HL-60 (cell line): ENCODE results near the gene HS3ST5.
"Not testable (repeated sequence)": the region's sequence is repeated elsewhere in the genome, so short reads cannot be mapped to it uniquely, and the experiment has no call there.

Experiments used
- DNase-seq, 2 experiments: peaks; one replicate each; pipeline ENCODE4 v3.0.0-alpha.2; 2010 to 2020; ENCODE audit warnings: low read depth in 1 of 2, low spot score in 1 of 2
- H3K27ac ChIP-seq: fragments of 250-450 bp; sonication (Bioruptor Pico); replicated peaks from 2 replicates; pipeline ENCODE4 v1.5.1; 2020; ENCODE audit warnings: mild to moderate bottlenecking, moderate library complexity
- H3K27me3 ChIP-seq: fragments of 250-450 bp; sonication (Bioruptor Pico); 2 replicates; pipeline ENCODE4 v1.5.1; 2021; ENCODE audit warnings: mild to moderate bottlenecking, moderate library complexity; ENCODE audit not compliant: insufficient read depth, poor library complexity, severe bottlenecking
- H3K4me3 ChIP-seq: replicated peaks from 2 replicates; pipeline ENCODE4 v1.5.1; 2011; ENCODE audit warnings: mild to moderate bottlenecking, control low read depth, low read length; ENCODE audit not compliant: insufficient read depth
- GABPA ChIP-seq: IDR thresholded peaks from 2 replicates; pipeline ENCODE4 v1.6.1; 2012; ENCODE audit warnings: low read depth
- POLR2AphosphoS5 ChIP-seq: IDR thresholded peaks from 2 replicates; pipeline ENCODE4 v1.6.1; 2012; ENCODE audit warnings: low read depth
- SPI1 ChIP-seq: IDR thresholded peaks from 2 replicates; pipeline ENCODE4 v1.6.1; 2012; ENCODE audit warnings: low read depth, mild to moderate bottlenecking, borderline replicate concordance
- TF ChIP-seq, protein P1 (sequence below): IDR thresholded peaks from 2 replicates; pipeline ENCODE4 v1.6.1; 2012; ENCODE audit warnings: low read depth; ENCODE audit not compliant: insufficient replicate concordance
- TF ChIP-seq, protein P2 (sequence below): IDR thresholded peaks from one replicate; pipeline ENCODE4 v1.5.1; 2011; ENCODE audit warnings: low read length, control low read depth, inconsistent platforms; ENCODE audit not compliant: insufficient read depth

The HS3ST5 gene

DNA sequence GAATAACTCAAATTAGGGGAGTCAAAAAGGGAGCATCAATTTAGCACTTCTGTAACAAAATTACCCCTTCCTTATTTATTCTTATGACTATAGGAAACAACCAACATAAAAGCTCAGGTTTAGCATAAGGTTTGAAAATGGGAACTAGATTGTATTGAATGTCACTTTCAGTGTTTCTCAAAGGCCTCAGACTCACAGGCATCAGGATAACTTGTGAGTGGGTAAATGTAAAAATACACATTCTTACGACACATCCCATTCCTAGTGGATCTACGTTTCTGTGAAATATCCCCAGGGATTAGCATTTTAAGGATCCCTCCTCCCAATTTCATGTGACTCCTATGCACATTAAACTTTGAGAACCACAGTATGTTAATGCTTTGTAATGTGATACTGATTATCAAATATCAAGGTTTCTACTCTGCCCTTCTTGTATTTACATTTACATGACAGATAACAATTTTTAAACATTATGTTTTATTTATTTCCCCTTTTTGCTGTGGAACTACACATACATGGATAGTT lies 114.8 kb downstream of the HS3ST5 start:
- no peak overlapping the region for H3K27ac ChIP-seq
- H3K4me3 ChIP-seq, result no peak overlapping the region
- no peak for TF ChIP-seq GABPA
- TF ChIP-seq, protein P1, sequence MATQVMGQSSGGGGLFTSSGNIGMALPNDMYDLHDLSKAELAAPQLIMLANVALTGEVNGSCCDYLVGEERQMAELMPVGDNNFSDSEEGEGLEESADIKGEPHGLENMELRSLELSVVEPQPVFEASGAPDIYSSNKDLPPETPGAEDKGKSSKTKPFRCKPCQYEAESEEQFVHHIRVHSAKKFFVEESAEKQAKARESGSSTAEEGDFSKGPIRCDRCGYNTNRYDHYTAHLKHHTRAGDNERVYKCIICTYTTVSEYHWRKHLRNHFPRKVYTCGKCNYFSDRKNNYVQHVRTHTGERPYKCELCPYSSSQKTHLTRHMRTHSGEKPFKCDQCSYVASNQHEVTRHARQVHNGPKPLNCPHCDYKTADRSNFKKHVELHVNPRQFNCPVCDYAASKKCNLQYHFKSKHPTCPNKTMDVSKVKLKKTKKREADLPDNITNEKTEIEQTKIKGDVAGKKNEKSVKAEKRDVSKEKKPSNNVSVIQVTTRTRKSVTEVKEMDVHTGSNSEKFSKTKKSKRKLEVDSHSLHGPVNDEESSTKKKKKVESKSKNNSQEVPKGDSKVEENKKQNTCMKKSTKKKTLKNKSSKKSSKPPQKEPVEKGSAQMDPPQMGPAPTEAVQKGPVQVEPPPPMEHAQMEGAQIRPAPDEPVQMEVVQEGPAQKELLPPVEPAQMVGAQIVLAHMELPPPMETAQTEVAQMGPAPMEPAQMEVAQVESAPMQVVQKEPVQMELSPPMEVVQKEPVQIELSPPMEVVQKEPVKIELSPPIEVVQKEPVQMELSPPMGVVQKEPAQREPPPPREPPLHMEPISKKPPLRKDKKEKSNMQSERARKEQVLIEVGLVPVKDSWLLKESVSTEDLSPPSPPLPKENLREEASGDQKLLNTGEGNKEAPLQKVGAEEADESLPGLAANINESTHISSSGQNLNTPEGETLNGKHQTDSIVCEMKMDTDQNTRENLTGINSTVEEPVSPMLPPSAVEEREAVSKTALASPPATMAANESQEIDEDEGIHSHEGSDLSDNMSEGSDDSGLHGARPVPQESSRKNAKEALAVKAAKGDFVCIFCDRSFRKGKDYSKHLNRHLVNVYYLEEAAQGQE, result no peak
- TF ChIP-seq SPI1, result no peak
- TF ChIP-seq, protein P2, sequence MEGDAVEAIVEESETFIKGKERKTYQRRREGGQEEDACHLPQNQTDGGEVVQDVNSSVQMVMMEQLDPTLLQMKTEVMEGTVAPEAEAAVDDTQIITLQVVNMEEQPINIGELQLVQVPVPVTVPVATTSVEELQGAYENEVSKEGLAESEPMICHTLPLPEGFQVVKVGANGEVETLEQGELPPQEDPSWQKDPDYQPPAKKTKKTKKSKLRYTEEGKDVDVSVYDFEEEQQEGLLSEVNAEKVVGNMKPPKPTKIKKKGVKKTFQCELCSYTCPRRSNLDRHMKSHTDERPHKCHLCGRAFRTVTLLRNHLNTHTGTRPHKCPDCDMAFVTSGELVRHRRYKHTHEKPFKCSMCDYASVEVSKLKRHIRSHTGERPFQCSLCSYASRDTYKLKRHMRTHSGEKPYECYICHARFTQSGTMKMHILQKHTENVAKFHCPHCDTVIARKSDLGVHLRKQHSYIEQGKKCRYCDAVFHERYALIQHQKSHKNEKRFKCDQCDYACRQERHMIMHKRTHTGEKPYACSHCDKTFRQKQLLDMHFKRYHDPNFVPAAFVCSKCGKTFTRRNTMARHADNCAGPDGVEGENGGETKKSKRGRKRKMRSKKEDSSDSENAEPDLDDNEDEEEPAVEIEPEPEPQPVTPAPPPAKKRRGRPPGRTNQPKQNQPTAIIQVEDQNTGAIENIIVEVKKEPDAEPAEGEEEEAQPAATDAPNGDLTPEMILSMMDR, result no peak
- TF ChIP-seq POLR2AphosphoS5, result no peak
- no peak for DNase-seq
- no peaks in the 10 kb centered on the region for H3K27me3 ChIP-seq

- TF ChIP-seq, protein P2, result no peak
- TF ChIP-seq, protein P1, result no peak
- TF ChIP-seq GABPA (no peak), SPI1 (no peak), POLR2AphosphoS5 (no peak)
- peaks cover 2% of the 10 kb centered on the region for H3K27me3 ChIP-seq
- no peak overlapping the region for H3K27ac ChIP-seq
- no peak for DNase-seq
- no peak overlapping the region for H3K4me3 ChIP-seq
Measured at GRCh38 chr6:114220241-114220640, 122.6 kb downstream of the HS3ST5 start.

GRCh38 chr6:114218437-114219340 lies 124.1 kb downstream of the HS3ST5 start:
- no peak for DNase-seq
- Histone ChIP-seq H3K4me3 (no peak overlapping the region), H3K27me3 (peaks cover 2% of the 10 kb centered on the region), H3K27ac (no peak overlapping the region)
- TF ChIP-seq SPI1 (no peak), GABPA (no peak), POLR2AphosphoS5 (no peak)
- TF ChIP-seq, protein P2, result no peak
- TF ChIP-seq, protein P1, result no peak

DNA sequence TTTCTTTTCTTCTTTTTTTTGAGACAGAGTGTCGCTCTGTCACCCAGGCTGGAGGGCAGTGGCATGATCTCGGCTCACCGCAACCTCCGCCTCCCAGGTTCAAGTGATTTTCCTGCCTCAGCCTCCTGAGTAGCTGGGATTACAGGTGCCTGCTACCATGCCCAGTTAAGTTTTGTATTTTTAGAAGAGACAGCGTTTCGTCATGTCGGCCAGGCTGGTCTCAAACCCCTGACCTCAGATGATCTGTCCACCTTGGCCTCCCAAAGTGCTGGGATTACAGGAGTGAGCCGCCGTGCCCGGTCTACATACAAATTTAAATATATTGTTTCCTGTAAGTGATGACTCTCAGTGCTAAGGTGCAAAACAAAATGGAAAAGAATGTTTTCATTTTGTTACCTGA lies 124.8 kb downstream of the HS3ST5 start:
- DNase-seq, H3K4me3 ChIP-seq, H3K27ac ChIP-seq, H3K27me3 ChIP-seq: not testable (repeated sequence)
